Ectodermal cell (in vitro differentiated cells): Measurements from ENCODE around the gene CSTF1.

ENCODE experiments used
- H3K27ac ChIP-seq: 2 replicates; pipeline ENCODE4 v1.7.0; 2013; ENCODE audit warnings: mild to moderate bottlenecking, low read depth, low read length; ENCODE audit not compliant: insufficient read depth, poor library complexity, severe bottlenecking
- H3K27me3 ChIP-seq: 2 replicates; pipeline ENCODE4 v1.7.0; 2013; ENCODE audit warnings: mild to moderate bottlenecking, low read length; ENCODE audit not compliant: insufficient read depth, control insufficient read depth, poor library complexity, severe bottlenecking
- H3K36me3 ChIP-seq: one replicate; pipeline ENCODE4 v1.7.0; 2013; ENCODE audit warnings: low read length; ENCODE audit not compliant: control insufficient read depth, insufficient read depth
- H3K4me1 ChIP-seq: one replicate; pipeline ENCODE4 v1.7.0; 2013; ENCODE audit warnings: low read length; ENCODE audit not compliant: control insufficient read depth, insufficient read depth
- H3K4me3 ChIP-seq: 2 replicates; pipeline ENCODE4 v1.7.0; 2013; ENCODE audit warnings: low read depth, low read length, control low read depth; ENCODE audit not compliant: insufficient read depth
- H3K9me3 ChIP-seq: 2 replicates; pipeline ENCODE4 v1.7.0; 2013; ENCODE audit warnings: mild to moderate bottlenecking, low read length, moderate library complexity; ENCODE audit not compliant: control insufficient read depth
- WGBS, 2 experiments: methylation state at CpG; one replicate each; pipeline ENCODE4 v1.1.7; 2013; ENCODE audit warnings: missing lambda C conversion rate in 2 of 2; 5-methylcytosine and 5-hydroxymethylcytosine counted together

The CSTF1 gene

GRCh38 chr20:56423886-56424285, 31.4 kb downstream of the CSTF1 start:
- WGBS, 2 experiments, result 77 to 78% methylated on average over 1 of the region's 1 CpG
- Histone ChIP-seq H3K4me1 (no peaks in the 10 kb centered on the region), H3K27me3 (no peaks in the 10 kb centered on the region), H3K27ac (no peak overlapping the region), H3K9me3 (no peaks in the 10 kb centered on the region), H3K36me3 (no peaks in the 10 kb centered on the region), H3K4me3 (no peak overlapping the region)

DNA sequence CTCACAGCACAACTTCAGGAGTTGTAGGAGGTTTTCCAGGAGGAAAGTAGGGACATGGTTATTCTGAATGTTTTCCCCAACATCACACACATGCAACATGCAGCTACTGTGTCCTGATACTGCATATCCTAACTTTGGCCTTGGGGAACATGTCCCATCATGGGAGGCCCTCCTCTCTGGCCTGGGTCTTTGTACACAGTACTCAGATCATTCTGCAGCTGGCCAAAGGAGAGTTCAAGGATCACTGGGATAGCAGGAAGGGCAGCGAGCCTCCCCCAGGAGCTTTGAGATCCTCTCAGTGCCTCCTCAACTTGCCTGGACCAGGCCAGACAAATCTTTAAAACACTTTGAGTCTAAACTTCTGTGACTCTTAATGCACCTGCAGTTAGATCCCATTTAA, 32.5 kb downstream of the CSTF1 start:
- no peak overlapping the region for H3K27ac ChIP-seq
- H3K4me3 ChIP-seq, result no peak overlapping the region
- no peaks in the 10 kb centered on the region for H3K4me1 ChIP-seq
- H3K36me3 ChIP-seq, result no peaks in the 10 kb centered on the region
- H3K27me3 ChIP-seq, result no peaks in the 10 kb centered on the region
- 81 to 87% methylated on average over 1 of the region's 1 CpG for WGBS, 2 experiments
- H3K9me3 ChIP-seq, result no peaks in the 10 kb centered on the region

DNA sequence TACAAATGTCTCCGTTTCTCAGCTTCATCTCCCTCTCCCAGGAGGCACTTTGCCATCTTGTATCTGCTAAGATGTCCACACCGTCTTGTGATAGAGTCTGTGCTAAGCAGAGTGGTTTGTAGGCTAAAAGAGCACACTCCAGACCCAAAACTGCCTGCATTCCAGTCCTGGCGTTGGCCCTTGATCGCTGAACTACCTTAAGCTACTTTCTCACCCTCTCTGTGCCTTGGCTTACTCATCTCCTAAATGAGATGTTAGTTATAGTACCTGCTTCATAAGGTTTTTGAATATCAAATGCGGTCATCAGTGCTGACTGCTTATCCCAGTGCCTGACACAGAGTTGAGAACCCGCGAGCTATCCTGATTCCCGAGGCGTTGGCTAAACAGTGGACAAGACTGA, 33.6 kb downstream of the CSTF1 start:
- Histone ChIP-seq H3K9me3 (no peaks in the 10 kb centered on the region), H3K27me3 (no peaks in the 10 kb centered on the region), H3K27ac (no peak overlapping the region), H3K4me1 (no peaks in the 10 kb centered on the region), H3K36me3 (no peaks in the 10 kb centered on the region), H3K4me3 (no peak overlapping the region)
- 88 to 90% methylated on average over 9 of the region's 9 CpGs for WGBS, 2 experiments

DNA sequence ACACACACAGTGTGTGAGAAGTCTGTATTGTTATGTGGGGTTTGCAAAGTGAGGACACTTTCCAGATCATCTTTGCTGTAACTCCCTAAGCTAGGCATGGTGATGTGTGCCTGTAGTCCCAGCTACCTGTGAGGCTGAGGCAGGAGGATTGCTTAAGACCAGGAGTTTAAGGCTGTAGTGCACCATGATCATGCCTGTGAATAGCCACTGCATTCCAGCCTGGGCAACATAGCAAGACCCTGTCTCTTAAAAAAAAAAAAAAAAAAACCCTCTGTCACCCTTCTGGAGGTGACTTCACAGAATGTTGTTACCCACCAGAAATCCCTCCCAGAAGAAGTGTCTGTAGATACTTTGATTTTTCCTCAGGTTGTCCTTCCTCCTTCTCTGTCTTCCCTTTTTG, 34.5 kb downstream of the CSTF1 start:
- Histone ChIP-seq H3K27ac (no peak overlapping the region), H3K27me3 (no peaks in the 10 kb centered on the region), H3K4me1 (no peaks in the 10 kb centered on the region), H3K4me3 (no peak overlapping the region), H3K36me3 (no peaks in the 10 kb centered on the region), H3K9me3 (no peaks in the 10 kb centered on the region)

DNA sequence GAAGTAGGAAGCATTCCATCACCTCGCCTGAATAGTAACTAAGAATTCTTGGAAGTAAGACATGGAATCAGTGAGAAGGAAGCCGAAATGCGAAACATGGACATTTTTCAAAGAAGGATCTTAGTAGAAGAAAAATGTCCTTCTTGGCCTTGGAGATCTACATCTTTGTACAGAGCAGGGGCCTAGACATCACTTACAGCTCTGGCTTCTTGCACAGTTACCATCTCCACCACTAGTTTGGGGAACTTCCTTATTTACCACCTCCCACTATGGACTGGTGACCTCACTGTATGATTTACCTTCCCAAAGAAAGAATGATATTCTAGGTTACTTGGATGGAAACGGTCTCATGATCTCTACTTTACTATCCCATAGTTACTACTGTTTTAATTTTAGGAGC, 35.4 kb downstream of the CSTF1 start:
- H3K36me3 ChIP-seq, result no peaks in the 10 kb centered on the region

DNA sequence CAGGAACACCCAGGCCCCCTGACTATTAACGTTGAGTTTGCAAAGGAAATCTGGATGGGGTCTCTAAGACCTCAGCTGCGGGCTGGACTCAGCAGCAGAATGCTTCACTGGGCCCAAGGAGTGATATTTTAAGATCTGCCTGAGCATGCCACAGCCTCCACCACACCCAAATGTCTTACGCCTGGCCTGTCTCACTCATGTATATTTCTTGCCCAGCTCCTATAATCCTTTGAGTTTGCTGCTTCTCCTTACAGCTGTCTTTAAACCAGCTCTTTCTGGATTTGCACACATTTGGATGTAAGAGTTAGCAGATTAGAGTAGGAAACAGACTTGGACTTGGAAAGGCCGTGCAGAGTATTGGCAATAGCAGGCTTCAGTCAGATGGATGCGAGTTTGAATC, 36.0 kb downstream of the CSTF1 start:
- no peaks in the 10 kb centered on the region for H3K9me3 ChIP-seq
- no peaks in the 10 kb centered on the region for H3K4me1 ChIP-seq
- 84 to 90% methylated on average over 5 of the region's 5 CpGs for WGBS, 2 experiments
- H3K27me3 ChIP-seq, result no peaks in the 10 kb centered on the region
- H3K27ac ChIP-seq, result no peak overlapping the region
- no peak overlapping the region for H3K4me3 ChIP-seq
- no peaks in the 10 kb centered on the region for H3K36me3 ChIP-seq

More for the DNA sequence above, 35.4 kb downstream of the CSTF1 start:
- Histone ChIP-seq H3K4me1 (no peaks in the 10 kb centered on the region), H3K27ac (no peak overlapping the region), H3K27me3 (no peaks in the 10 kb centered on the region), H3K9me3 (no peaks in the 10 kb centered on the region), H3K4me3 (no peak overlapping the region)
- WGBS, 2 experiments, result 91 to 98% methylated on average over 3 to 4 of the region's 4 CpGs

DNA sequence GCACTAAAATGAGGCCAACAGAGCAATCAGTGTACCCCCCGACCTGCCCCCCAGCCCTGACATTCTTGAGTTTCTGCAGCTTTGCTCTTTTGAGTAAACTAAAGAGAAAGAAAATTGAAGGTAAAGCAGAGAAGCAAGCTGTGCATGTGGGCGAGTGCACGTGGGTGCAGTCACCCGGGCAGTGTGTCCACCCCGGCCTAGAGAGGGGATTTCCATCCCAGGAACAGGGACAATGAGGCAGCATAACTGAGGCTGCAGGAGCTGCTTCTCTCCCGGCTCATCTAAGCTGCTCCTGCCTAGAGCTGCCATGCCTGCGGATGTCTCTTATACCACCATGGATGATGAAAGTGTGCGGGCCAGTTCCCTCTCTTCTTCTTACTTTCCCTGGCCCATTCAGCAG, 36.4 kb downstream of the CSTF1 start:
- Histone ChIP-seq H3K27me3 (no peaks in the 10 kb centered on the region), H3K36me3 (no peaks in the 10 kb centered on the region), H3K4me3 (no peak overlapping the region), H3K9me3 (no peaks in the 10 kb centered on the region), H3K4me1 (no peaks in the 10 kb centered on the region), H3K27ac (no peak overlapping the region)
- WGBS, 2 experiments, result 83 to 90% methylated on average over 8 of the region's 8 CpGs

GRCh38 chr20:56429502-56429901, 37.1 kb downstream of the CSTF1 start:
- 79 to 80% methylated on average over 6 of the region's 6 CpGs for WGBS, 2 experiments
- H3K4me1 ChIP-seq, result no peaks in the 10 kb centered on the region
- no peaks in the 10 kb centered on the region for H3K9me3 ChIP-seq
- no peaks in the 10 kb centered on the region for H3K27me3 ChIP-seq
- H3K27ac ChIP-seq, result no peak overlapping the region
- no peaks in the 10 kb centered on the region for H3K36me3 ChIP-seq
- no peak overlapping the region for H3K4me3 ChIP-seq

DNA sequence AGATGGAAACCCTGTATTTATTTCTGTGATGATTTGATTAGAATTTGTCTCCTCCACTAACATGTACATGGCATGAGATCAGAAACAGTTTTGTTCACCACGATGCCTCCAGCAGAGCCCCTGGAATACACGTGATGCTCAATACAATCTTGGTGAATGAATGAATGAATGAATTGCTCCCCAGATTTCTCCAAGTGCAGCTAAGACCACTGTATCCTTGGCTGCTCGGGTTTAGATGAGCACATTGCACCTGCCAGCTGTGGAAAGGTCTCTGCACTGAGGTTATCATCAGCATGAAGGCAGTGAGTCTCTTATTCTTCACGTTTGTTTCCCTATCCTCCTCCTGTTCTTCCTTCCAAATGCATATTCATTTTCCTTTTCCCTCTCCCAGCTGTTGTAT, 37.5 kb downstream of the CSTF1 start:
- WGBS, 2 experiments, result 69 to 74% methylated on average over 4 of the region's 4 CpGs
- Histone ChIP-seq H3K4me1 (no peaks in the 10 kb centered on the region), H3K27ac (no peak overlapping the region)

DNA sequence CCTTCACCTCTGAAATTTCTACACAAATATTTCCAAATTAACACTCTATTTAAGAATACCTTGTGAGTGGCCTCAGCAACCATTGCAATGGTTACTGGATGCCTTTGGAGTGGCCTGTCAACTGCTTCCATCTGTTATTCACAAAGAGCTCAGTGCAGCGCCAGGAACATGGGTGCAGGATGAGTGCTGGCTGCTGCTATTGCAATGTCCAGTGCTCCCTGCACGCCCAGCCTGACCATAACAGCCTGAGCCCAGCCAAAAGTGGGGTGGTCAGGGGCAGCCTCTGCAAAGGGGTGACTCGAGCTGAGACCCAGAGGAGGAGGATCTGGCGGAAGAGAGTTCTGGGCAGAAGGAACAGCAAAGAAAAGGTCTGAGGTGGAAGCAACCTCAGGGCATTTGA, 38.0 kb downstream of the CSTF1 start:
- Histone ChIP-seq H3K36me3 (no peaks in the 10 kb centered on the region), H3K9me3 (no peaks in the 10 kb centered on the region)

More for the DNA sequence above, 37.5 kb downstream of the CSTF1 start:
- H3K4me3 ChIP-seq, result no peak overlapping the region
- H3K27me3 ChIP-seq, result no peaks in the 10 kb centered on the region
- no peaks in the 10 kb centered on the region for H3K36me3 ChIP-seq
- H3K9me3 ChIP-seq, result no peaks in the 10 kb centered on the region

DNA sequence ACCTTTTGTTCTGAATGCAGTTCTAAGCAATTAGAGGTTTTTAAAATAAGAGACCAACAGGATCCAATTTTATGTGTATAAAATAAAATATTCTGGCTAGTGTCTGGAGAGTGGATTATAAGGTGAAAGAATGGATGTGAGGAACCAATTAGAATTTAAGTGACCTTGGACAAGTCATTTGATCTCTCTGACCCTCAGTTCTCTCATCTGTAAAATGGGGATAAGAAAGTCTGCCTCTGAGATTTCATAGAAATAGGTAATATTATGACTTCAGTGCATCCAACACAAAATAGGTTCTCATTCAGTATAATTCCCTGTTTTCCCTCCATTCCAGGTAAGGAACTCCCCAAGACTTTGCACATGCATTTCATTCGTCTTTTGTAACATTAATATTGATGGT, 38.5 kb downstream of the CSTF1 start:
- H3K27me3 ChIP-seq, result no peaks in the 10 kb centered on the region
- no peaks in the 10 kb centered on the region for H3K36me3 ChIP-seq
- no peaks in the 10 kb centered on the region for H3K9me3 ChIP-seq
- H3K4me1 ChIP-seq, result no peaks in the 10 kb centered on the region
- H3K4me3 ChIP-seq, result no peak overlapping the region
- no peak overlapping the region for H3K27ac ChIP-seq
- 90 to 100% methylated on average over 1 of the region's 1 CpG for WGBS, 2 experiments

More for the DNA sequence above, 38.0 kb downstream of the CSTF1 start:
- H3K4me1 ChIP-seq, result no peaks in the 10 kb centered on the region
- WGBS, 2 experiments, result 80 to 81% methylated on average over 4 of the region's 4 CpGs
- no peak overlapping the region for H3K4me3 ChIP-seq
- H3K27me3 ChIP-seq, result no peaks in the 10 kb centered on the region
- no peak overlapping the region for H3K27ac ChIP-seq
